GM12878 (cell line): ENCODE measurements around the gene EIF3D. TPM values are rescaled to one million over a fixed set of nuclear protein-coding genes. Genes with fewer than 3 reads are reported as not detected.

Experiments used
- ATAC-seq: fragments of 200-7000 bp; cut with Tn5 transposase; 3 replicates; pipeline ENCODE4 v1.9.1; 2020; ENCODE audit warnings: mild to moderate bottlenecking, moderate library complexity
- BruUV-seq: library from RNA; stranded (reverse); fragments of 400-500 nt; replicated peaks from 2 replicates; lab custom pipeline; 2021; lab: Mats Ljungman, UMichigan
- CTCF ChIA-PET: fragments of 300-600 bp; sonication (Branson Sonifier 250); formaldehyde crosslinking; extraction: SDS; loops from one replicate; lab custom pipeline; 2021; ENCODE audit warnings: inconsistent platforms; lab: Yijun Ruan, JAX
- POLR2A ChIA-PET: fragments of 350-600 bp; formaldehyde crosslinking; extraction: SDS; loops from one replicate; lab custom pipeline; 2021; ENCODE audit warnings: inconsistent platforms; lab: Charles Lee
- RAD21 ChIA-PET: fragments of 300-600 bp; sonication (Branson Sonifier 250); formaldehyde crosslinking; loops from one replicate; lab custom pipeline; 2023; ENCODE audit warnings: antibody characterized with exemption; ENCODE audit not compliant: unreplicated experiment; lab: Charles Lee
- SMC1A ChIA-PET: fragments of 300-600 bp; sonication (Branson Sonifier 250); formaldehyde crosslinking; loops from one replicate; lab custom pipeline; 2023; ENCODE audit not compliant: unreplicated experiment, uncharacterized antibody; lab: Charles Lee
- DNase-seq: peaks from one replicate; pipeline ENCODE4 v3.0.0-alpha.2; 2011; ENCODE audit warnings: low read depth, low spot score
- FAIRE-seq: peaks from 3 replicates; lab custom pipeline; 2011; peaks lifted over from hg19 to GRCh38; lab: Jason Lieb, UNC
- H2AFZ ChIP-seq: 2 replicates; pipeline ENCODE4 v1.6.0; 2011; ENCODE audit warnings: low read depth, low read length, control low read depth; ENCODE audit not compliant: control insufficient read depth
- H3K27ac ChIP-seq: 2 replicates; pipeline ENCODE4 v1.5.1; 2011; ENCODE audit warnings: control low read depth; ENCODE audit not compliant: control insufficient read depth, insufficient read depth
- H3K27me3 ChIP-seq, 2 experiments: replicated peaks in 1 of 2; 2 replicates each; pipeline versions ENCODE4 v1.6.0 to v1.6.1; 2011; ENCODE audit warnings: low read length in 1 of 2; ENCODE audit not compliant: control insufficient read depth in 2 of 2, insufficient read depth in 2 of 2
- H3K36me3 ChIP-seq, 2 experiments: 2 replicates each; pipeline ENCODE4 v1.5.1; 2011; ENCODE audit warnings: low read length in 1 of 2; ENCODE audit not compliant: control insufficient read depth in 2 of 2, insufficient read depth in 2 of 2
- H3K4me1 ChIP-seq: 2 replicates; pipeline ENCODE4 v1.6.1; 2011; ENCODE audit warnings: mild to moderate bottlenecking, low read length, moderate library complexity, mixed read lengths; ENCODE audit not compliant: control insufficient read depth, insufficient read depth
- H3K4me2 ChIP-seq: 2 replicates; pipeline ENCODE4 v1.6.0; 2011; ENCODE audit warnings: control low read depth; ENCODE audit not compliant: control insufficient read depth, insufficient read depth
- H3K4me3 ChIP-seq: fragments of 200-600 bp; sonication (generic); 2 replicates; pipeline ENCODE4 v1.5.1; 2016
- H3K79me2 ChIP-seq: 2 replicates; pipeline ENCODE4 v1.6.0; 2011; ENCODE audit warnings: low read length; ENCODE audit not compliant: control insufficient read depth, insufficient read depth
- H3K9ac ChIP-seq: 2 replicates; pipeline ENCODE4 v1.8.0; 2011; ENCODE audit warnings: low read length, control low read depth, mixed read lengths; ENCODE audit not compliant: control insufficient read depth, insufficient read depth
- H3K9me3 ChIP-seq: replicated peaks from 3 replicates; pipeline ENCODE4 v1.5.1; 2011; ENCODE audit warnings: mild to moderate bottlenecking, low read length; ENCODE audit not compliant: control insufficient read depth, insufficient read depth
- H4K20me1 ChIP-seq: 2 replicates; pipeline ENCODE4 v1.6.0; 2011; ENCODE audit not compliant: control insufficient read depth, insufficient read depth
- ESRRA ChIP-seq: IDR thresholded peaks from 2 replicates; pipeline ENCODE4 v1.6.1; 2012; ENCODE audit warnings: mild to moderate bottlenecking, low read length, improper control_type of control experiment
- JUNB ChIP-seq: IDR thresholded peaks from 2 replicates; pipeline ENCODE4 v1.6.1; 2016; ENCODE audit warnings: antibody characterized with exemption, mild to moderate bottlenecking
- LARP7 ChIP-seq: fragments of 450-650 bp; IDR thresholded peaks from 2 replicates; pipeline ENCODE4 v1.6.1; 2017; ENCODE audit warnings: mild to moderate bottlenecking
- NFXL1 ChIP-seq: fragments of 450-650 bp; IDR thresholded peaks from 2 replicates; pipeline ENCODE4 v1.6.1; 2017; ENCODE audit warnings: antibody characterized with exemption, mild to moderate bottlenecking, borderline replicate concordance
- NR2C2 ChIP-seq: IDR thresholded peaks from 2 replicates; pipeline ENCODE4 v1.6.1; 2011; ENCODE audit warnings: borderline replicate concordance, low read depth; ENCODE audit not compliant: control insufficient read depth, insufficient read length
- NR2F1 ChIP-seq: fragments of 450-650 bp; conservative IDR thresholded peaks from 2 replicates; pipeline ENCODE4 v1.6.1; 2017; ENCODE audit warnings: mild to moderate bottlenecking
- YY1 ChIP-seq: IDR thresholded peaks from 2 replicates; pipeline ENCODE4 v1.6.1; 2011; ENCODE audit warnings: low read depth, mild to moderate bottlenecking, low read length
- ZBTB33 ChIP-seq: fragments of 450-650 bp; IDR thresholded peaks from 2 replicates; pipeline ENCODE4 v1.6.1; 2017; ENCODE audit warnings: mild to moderate bottlenecking
- WGBS: methylation state at CpG from one replicate; pipeline ENCODE4 v1.1.6; 2016; ENCODE audit warnings: low lambda C conversion rate; ENCODE audit not compliant: insufficient replicate concordance, insufficient coverage; ENCODE audit errors: missing lambda C conversion rate; 5-methylcytosine and 5-hydroxymethylcytosine counted together
- in situ Hi-C: fragments of 300-500 bp; cut with MboI; formaldehyde crosslinking; loops from 9 replicates; pipeline ENCODE4 v1.14.3; 2018; ENCODE audit warnings: mixed read lengths
- intact Hi-C: fragments of 100-400 bp; cut with micrococcal nuclease; formaldehyde crosslinking; loops from one replicate; pipeline ENCODE4 v1.14.2; 2022; ENCODE audit not compliant: unreplicated experiment
- polyA plus RNA-seq, 11 experiments: library from polyadenylated mRNA; depleted of rRNA in 4 of 11; unstranded in 6 of 11; stranded (reverse) in 5 of 11; fragments of >200 nt; fragmentation: Nextera tagmentation in 4 of 11; fragmentation: Illumina TruSeq in 1 of 11; extraction: Ambion mirVana in 4 of 11; extraction: Trizol in 1 of 11; gene quantifications; 1 replicate in 1 of 11; 2 replicates in 10 of 11; pipeline versions ENCODE4 v1.2.1 to v1.2.3, GENCODE V29; 2011 to 2016; ENCODE audit warnings: inconsistent platforms in 2 of 11, missing spikeins in 2 of 11, low read depth in 1 of 11
- total RNA-seq, 4 experiments: library from RNA; depleted of rRNA in 3 of 4; stranded (reverse); fragments of >200 nt in 3 of 4; fragmentation: Illumina TruSeq in 1 of 4; extraction: Trizol in 1 of 4; gene quantifications; 2 replicates each; pipeline versions ENCODE4 v1.2.1 to v1.2.3, GENCODE V29; 2013 to 2021
- TF ChIP-seq, protein P1 (sequence below): IDR thresholded peaks from 2 replicates; pipeline ENCODE4 v1.6.1; 2011; ENCODE audit warnings: borderline replicate concordance, low read depth, mild to moderate bottlenecking, moderate library complexity, mixed read lengths, low read length; ENCODE audit not compliant: insufficient read depth; ENCODE audit errors: extremely low read length

The EIF3D gene
- total and polyA plus RNA-seq, 10 of the 15 experiments (the other 5 are each of a cell fraction or from before 2014, with no cell fraction given): 240 to 558 (median 420) TPM

- Histone ChIP-seq H3K4me2 (no peak overlapping the region), H3K27ac (no peak overlapping the region), H3K79me2 (no peaks in the 10 kb centered on the region), H3K9me3 (no peaks in the 10 kb centered on the region), H3K4me1 (no peaks in the 10 kb centered on the region), H3K4me3 (no peak overlapping the region), H3K9ac (no peak overlapping the region), H4K20me1 (no peaks in the 10 kb centered on the region), H2AFZ (no peak overlapping the region), H3K27me3 (no peaks in the 10 kb centered on the region; a peak in 1 of 4 replicates), H3K36me3 (no peaks in the 10 kb centered on the region)
- WGBS: 23% methylated on average over 9 of the region's 9 CpGs
- no peak for ATAC-seq
- FAIRE-seq: no peak
- in situ Hi-C loops (no loop called here), intact Hi-C loops (no loop called here)
- ChIA-PET RAD21 (no interaction called here), CTCF (no interaction called here), SMC1A (no interaction called here), POLR2A (no interaction called here)
- TF ChIP-seq NR2F1 (no peak), LARP7 (no peak), ESRRA (no peak), NFXL1 (0 out of 2 replicates have a peak, but pooled peaks have one; percentile 32)
- TF ChIP-seq, protein P1, sequence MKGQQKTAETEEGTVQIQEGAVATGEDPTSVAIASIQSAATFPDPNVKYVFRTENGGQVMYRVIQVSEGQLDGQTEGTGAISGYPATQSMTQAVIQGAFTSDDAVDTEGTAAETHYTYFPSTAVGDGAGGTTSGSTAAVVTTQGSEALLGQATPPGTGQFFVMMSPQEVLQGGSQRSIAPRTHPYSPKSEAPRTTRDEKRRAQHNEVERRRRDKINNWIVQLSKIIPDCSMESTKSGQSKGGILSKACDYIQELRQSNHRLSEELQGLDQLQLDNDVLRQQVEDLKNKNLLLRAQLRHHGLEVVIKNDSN: no peak
- BruUV-seq: no TSS peak
- DNase-seq: no peak
Observed at GRCh38 chr22:36573815-36574363, 44.9 kb upstream of the EIF3D start.

- Histone ChIP-seq H3K4me3 (no peak overlapping the region), H2AFZ (no peak overlapping the region), H3K9ac (no peak overlapping the region), H3K36me3 (no peaks in the 10 kb centered on the region), H3K27me3 (no peaks in the 10 kb centered on the region; a peak in 1 of 4 replicates), H4K20me1 (no peaks in the 10 kb centered on the region), H3K4me2 (no peak overlapping the region), H3K9me3 (no peaks in the 10 kb centered on the region), H3K27ac (no peak overlapping the region), H3K79me2 (no peaks in the 10 kb centered on the region), H3K4me1 (no peaks in the 10 kb centered on the region)
- intact Hi-C loops (no loop called here), in situ Hi-C loops (no loop called here)
- WGBS: 43% methylated on average over 2 of the region's 2 CpGs
- FAIRE-seq: no peak
- ChIA-PET POLR2A (no interaction called here), SMC1A (no interaction called here), RAD21 (no interaction called here), CTCF (no interaction called here)
- TF ChIP-seq NR2C2 (no peak), ZBTB33 (no peak), JUNB (no peak), YY1 (no peak)
- BruUV-seq: no TSS peak
- no peak for ATAC-seq
- no peak for DNase-seq
Observed at GRCh38 chr22:36571991-36572390, 43.0 kb upstream of the EIF3D start.
